ENCODE results near the gene AGER. TPM values are rescaled to one million over a fixed set of nuclear protein-coding genes. Genes with fewer than 3 reads are reported as not detected.
"Not testable (repeated sequence)": the region's sequence is repeated elsewhere in the genome, so short reads cannot be mapped to it uniquely, and the experiment has no call there.

The AGER gene
- total and polyA plus RNA-seq, 2 of the 4 experiments (the other 2 are of a cell fraction): 0.18 to 4.2 TPM

GRCh38 chr6:32194388-32194787 is 10.3 kb upstream of the AGER start (continued):
- TF ChIP-seq RCOR1 (IDR thresholded peaks at IDR 0.05; ENCODE audit: insufficient replicate concordance, low read length): no peak
- TF ChIP-seq USF2 (IDR thresholded peaks at IDR 0.05; ENCODE audit: low read depth, low read length): no peak

GRCh38 chr6:32193096-32193495 is 9.0 kb upstream of the AGER start:
- Histone ChIP-seq H2AFZ (replicated peaks; ENCODE audit: low read length, poor library complexity) (peak overlapping the region; percentile 88), H2AK9ac (replicated peaks; ENCODE audit: low read depth, low read length, poor library complexity) (peak overlapping the region; percentile 85), H3K4me1 (ENCODE audit: control insufficient read depth, insufficient read depth, low read length) (peaks cover 15% of the 10 kb centered on the region), H2BK5ac (ENCODE audit: low read depth, low read length, poor library complexity, severe bottlenecking) (peak overlapping the region; percentile 95), H3K9me1 (ENCODE audit: insufficient read depth, low read length) (peaks cover 25% of the 10 kb centered on the region), H2AK5ac (ENCODE audit: low read depth, low read length) (peak overlapping the region; percentile 74), H3K9ac (ENCODE audit: low read depth, low read length) (peak overlapping the region; percentile 58), H4K8ac (ENCODE audit: low read depth in 2 of 2, low read length in 2 of 2) (peak overlapping the region; percentile 77 to 97), H3K27ac (ENCODE audit: insufficient read depth, low read length) (peak overlapping the region; percentile 92), H3K79me1 (ENCODE audit: low read depth in 1 of 2, low read length in 2 of 2) (peaks cover 18 to 56% of the 10 kb centered on the region in 2 experiments), H2BK120ac (ENCODE audit: low read depth, low read length) (peak overlapping the region; percentile 93), H2BK20ac (ENCODE audit: low read depth, low read length) (peak overlapping the region; percentile 84; the same call in 1 of the 2 replicates), H3K23ac (ENCODE audit: low read depth, low read length) (peak overlapping the region; percentile 94; the same call in 1 of the 2 replicates), H3K14ac (replicated peaks; ENCODE audit: low read depth, low read length) (peak overlapping the region; percentile 96), H3K4ac (ENCODE audit: low read depth, low read length) (peak overlapping the region; percentile 98), H3K18ac (ENCODE audit: low read depth, low read length) (peak overlapping the region; percentile 98), H3K56ac (ENCODE audit: extremely low read depth, insufficient read depth, low read length) (peak overlapping the region; percentile 42; the same call in 1 of the 2 replicates), H4K91ac (ENCODE audit: insufficient read depth, low read depth, low read length) (peak overlapping the region; percentile 86), H2BK15ac (ENCODE audit: low read depth, low read length) (peak overlapping the region; percentile 90; the same call in 2 of the 3 replicates), H4K5ac (ENCODE audit: low read depth, low read length) (peak overlapping the region; percentile 100)
- CTCF ChIA-PET; POLR2A ChIA-PET (ENCODE audit: unreplicated experiment); intact Hi-C loops (cut with micrococcal nuclease); H3K27me3 ChIP-seq (ENCODE audit: control insufficient read depth, insufficient read depth, low read length); BruUV-seq (replicated peaks); H3K4me3 ChIP-seq (ENCODE audit: insufficient read depth, low read depth, low read length); H3K36me3 ChIP-seq (ENCODE audit: control insufficient read depth, insufficient read depth, low read length); dilution Hi-C loops (cut with HindIII; ENCODE audit: low sequenced_read_pairs, unreplicated experiment); H3K9me3 ChIP-seq (ENCODE audit: control insufficient read depth, insufficient read depth, low read length); H3K4me2 ChIP-seq (ENCODE audit: low read depth, low read length); ATAC-seq (ENCODE audit: low read depth); DNase-seq; H4K20me1 ChIP-seq (ENCODE audit: insufficient read depth, low read length): not testable (repeated sequence)
- in situ Hi-C loops (cut with MboI; ENCODE audit: low sequenced_read_pairs): loop anchor here (5.0 to 25.0 kb wide), 2 partner anchors 76 to 769 kb away; partner anchors contain the start of genes BRD2 and HLA-DMA
- WGBS, 2 experiments (ENCODE audit: extremely low coverage in 2 of 2, insufficient read length in 1 of 2): no CpG with 5 or more reads among the region's 13 CpGs

All from IMR-90 (cell line).